Measurements from ENCODE around the gene PYURF.

DNA sequence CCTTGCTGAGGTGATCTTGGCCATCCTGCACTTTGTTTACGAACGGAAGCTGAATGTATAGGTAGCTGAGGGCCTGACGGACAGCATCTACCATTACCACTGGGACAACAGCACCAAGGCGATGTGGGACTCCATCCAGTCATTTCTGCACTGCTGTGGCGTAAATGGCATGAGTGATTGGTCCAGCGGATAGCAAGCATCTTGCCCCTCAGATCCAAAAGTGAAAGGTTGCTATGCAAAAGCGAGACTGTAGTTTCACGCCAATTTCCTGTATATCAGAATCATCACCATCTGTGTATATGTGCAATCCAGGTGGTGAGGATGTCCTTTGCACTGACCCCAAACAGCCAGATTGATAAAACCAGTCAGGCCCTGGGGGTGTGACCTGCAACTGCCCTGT is 4.2 kb upstream of the PYURF start:
- TF ChIP-seq MYC (IDR thresholded peaks at IDR 0.05; ENCODE audit: insufficient read depth, insufficient read length, insufficient replicate concordance, low read length, severe bottlenecking) = no peak
- no peak for TF ChIP-seq TCF7 (IDR thresholded peaks at IDR 0.05; ENCODE audit: borderline replicate concordance)
- no peak for TF ChIP-seq EP300 (IDR thresholded peaks at IDR 0.05; ENCODE audit: borderline replicate concordance in 1 of 2, control insufficient read depth in 1 of 2, low read depth in 2 of 2, low read length in 2 of 2)
- no peak for TF ChIP-seq SMC3 (IDR thresholded peaks at IDR 0.05; ENCODE audit: borderline replicate concordance, low read length)
- TF ChIP-seq, protein P1, sequence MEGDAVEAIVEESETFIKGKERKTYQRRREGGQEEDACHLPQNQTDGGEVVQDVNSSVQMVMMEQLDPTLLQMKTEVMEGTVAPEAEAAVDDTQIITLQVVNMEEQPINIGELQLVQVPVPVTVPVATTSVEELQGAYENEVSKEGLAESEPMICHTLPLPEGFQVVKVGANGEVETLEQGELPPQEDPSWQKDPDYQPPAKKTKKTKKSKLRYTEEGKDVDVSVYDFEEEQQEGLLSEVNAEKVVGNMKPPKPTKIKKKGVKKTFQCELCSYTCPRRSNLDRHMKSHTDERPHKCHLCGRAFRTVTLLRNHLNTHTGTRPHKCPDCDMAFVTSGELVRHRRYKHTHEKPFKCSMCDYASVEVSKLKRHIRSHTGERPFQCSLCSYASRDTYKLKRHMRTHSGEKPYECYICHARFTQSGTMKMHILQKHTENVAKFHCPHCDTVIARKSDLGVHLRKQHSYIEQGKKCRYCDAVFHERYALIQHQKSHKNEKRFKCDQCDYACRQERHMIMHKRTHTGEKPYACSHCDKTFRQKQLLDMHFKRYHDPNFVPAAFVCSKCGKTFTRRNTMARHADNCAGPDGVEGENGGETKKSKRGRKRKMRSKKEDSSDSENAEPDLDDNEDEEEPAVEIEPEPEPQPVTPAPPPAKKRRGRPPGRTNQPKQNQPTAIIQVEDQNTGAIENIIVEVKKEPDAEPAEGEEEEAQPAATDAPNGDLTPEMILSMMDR (IDR thresholded peaks at IDR 0.05 in 2 of 3, conservative IDR thresholded peaks at IDR 0.05 in 1 of 3; ENCODE audit: control insufficient read depth in 2 of 3, extremely low read depth in 1 of 3, insufficient read depth in 1 of 3, low read depth in 3 of 3, low read length in 3 of 3) = no peak
- no peak for TF ChIP-seq EGR1 (IDR thresholded peaks at IDR 0.05; ENCODE audit: borderline replicate concordance in 1 of 2, low read depth in 2 of 2, low read length in 2 of 2)
- TF ChIP-seq CHD4 (IDR thresholded peaks at IDR 0.05) = no peak
- TF ChIP-seq, protein P2, sequence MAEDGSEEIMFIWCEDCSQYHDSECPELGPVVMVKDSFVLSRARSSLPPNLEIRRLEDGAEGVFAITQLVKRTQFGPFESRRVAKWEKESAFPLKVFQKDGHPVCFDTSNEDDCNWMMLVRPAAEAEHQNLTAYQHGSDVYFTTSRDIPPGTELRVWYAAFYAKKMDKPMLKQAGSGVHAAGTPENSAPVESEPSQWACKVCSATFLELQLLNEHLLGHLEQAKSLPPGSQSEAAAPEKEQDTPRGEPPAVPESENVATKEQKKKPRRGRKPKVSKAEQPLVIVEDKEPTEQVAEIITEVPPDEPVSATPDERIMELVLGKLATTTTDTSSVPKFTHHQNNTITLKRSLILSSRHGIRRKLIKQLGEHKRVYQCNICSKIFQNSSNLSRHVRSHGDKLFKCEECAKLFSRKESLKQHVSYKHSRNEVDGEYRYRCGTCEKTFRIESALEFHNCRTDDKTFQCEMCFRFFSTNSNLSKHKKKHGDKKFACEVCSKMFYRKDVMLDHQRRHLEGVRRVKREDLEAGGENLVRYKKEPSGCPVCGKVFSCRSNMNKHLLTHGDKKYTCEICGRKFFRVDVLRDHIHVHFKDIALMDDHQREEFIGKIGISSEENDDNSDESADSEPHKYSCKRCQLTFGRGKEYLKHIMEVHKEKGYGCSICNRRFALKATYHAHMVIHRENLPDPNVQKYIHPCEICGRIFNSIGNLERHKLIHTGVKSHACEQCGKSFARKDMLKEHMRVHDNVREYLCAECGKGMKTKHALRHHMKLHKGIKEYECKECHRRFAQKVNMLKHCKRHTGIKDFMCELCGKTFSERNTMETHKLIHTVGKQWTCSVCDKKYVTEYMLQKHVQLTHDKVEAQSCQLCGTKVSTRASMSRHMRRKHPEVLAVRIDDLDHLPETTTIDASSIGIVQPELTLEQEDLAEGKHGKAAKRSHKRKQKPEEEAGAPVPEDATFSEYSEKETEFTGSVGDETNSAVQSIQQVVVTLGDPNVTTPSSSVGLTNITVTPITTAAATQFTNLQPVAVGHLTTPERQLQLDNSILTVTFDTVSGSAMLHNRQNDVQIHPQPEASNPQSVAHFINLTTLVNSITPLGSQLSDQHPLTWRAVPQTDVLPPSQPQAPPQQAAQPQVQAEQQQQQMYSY (CRISPR knock-in tag; IDR thresholded peaks at IDR 0.05) = no peak
